GM12875 (cell line): ENCODE measurements around the gene TMEM143.

ENCODE experiments used
- H3K4me3 ChIP-seq: one replicate; pipeline ENCODE4 v1.5.1; 2011; ENCODE audit warnings: low read depth, low read length, control low read depth
- TF ChIP-seq, protein P1 (sequence below): IDR thresholded peaks from 2 replicates; pipeline ENCODE4 v1.5.1; 2011; ENCODE audit warnings: low read depth, mild to moderate bottlenecking, control low read depth, inconsistent platforms, low read length, moderate library complexity, borderline replicate concordance; ENCODE audit not compliant: insufficient read depth

Gene TMEM143

DNA sequence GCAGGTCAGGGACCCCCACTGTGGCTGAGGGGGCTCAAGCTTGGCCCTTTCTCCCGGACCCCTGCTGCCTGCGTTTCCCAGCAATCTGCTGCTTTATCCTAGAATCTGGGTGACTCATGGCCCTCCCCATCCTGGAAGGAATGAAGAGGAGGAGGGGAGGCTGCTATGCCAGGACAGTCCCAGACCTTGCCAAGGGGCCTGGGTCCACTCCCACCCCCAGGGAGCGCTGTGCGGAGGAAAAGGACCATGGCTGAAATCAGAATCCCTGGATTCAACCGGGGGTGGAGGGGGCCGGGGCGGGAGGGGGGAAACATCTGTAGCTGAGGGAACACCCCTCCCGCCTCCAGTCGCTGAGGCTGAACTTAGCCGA lies 73.4 kb downstream of the TMEM143 start:
- TF ChIP-seq, protein P1, sequence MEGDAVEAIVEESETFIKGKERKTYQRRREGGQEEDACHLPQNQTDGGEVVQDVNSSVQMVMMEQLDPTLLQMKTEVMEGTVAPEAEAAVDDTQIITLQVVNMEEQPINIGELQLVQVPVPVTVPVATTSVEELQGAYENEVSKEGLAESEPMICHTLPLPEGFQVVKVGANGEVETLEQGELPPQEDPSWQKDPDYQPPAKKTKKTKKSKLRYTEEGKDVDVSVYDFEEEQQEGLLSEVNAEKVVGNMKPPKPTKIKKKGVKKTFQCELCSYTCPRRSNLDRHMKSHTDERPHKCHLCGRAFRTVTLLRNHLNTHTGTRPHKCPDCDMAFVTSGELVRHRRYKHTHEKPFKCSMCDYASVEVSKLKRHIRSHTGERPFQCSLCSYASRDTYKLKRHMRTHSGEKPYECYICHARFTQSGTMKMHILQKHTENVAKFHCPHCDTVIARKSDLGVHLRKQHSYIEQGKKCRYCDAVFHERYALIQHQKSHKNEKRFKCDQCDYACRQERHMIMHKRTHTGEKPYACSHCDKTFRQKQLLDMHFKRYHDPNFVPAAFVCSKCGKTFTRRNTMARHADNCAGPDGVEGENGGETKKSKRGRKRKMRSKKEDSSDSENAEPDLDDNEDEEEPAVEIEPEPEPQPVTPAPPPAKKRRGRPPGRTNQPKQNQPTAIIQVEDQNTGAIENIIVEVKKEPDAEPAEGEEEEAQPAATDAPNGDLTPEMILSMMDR = 0 out of 2 replicates have a peak, but pooled peaks have one; percentile 1
- no peak overlapping the region for H3K4me3 ChIP-seq

DNA sequence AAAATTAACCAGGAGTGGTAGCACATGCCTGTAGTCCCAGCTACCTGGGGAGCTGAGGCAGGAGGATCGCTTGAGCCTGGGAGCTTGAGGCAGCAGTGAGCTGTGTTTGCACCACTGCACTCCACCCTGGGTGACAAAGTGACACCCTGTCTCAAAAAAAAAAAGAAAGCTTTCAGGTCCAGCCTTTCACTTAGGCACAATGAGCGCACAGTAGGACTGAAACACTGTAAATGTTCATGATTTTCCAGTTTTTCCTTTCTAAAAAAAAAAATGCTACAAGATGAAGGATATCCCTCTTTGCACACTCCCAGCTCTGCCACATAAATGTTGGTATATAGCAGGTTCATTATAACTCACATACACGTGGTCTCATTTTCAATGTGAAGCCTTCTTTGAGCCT lies 76.0 kb downstream of the TMEM143 start:
- TF ChIP-seq, protein P1 = no peak

DNA sequence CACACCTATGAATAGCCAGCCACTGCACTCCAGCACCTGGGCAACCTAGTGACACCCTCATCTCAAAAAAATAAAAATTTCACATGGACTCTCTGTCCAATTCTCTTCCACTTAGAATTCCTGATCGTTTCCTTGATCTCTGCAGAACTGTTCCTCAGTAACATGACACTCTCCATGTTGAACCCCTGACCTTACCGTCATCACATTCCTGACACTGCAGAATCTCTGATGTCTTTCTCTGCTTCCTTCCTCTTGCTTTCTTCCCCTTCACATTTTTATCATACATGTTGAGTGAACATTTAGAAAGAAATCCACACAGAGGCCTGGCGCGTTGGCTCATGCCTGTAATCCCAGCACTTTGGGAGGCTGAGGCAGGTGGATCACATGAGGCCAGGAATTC lies 78.8 kb downstream of the TMEM143 start:
- H3K4me3 ChIP-seq = no peak overlapping the region
- TF ChIP-seq, protein P1 = no peak

More for the DNA sequence above, 76.0 kb downstream of the TMEM143 start:
- H3K4me3 ChIP-seq = no peak overlapping the region

DNA sequence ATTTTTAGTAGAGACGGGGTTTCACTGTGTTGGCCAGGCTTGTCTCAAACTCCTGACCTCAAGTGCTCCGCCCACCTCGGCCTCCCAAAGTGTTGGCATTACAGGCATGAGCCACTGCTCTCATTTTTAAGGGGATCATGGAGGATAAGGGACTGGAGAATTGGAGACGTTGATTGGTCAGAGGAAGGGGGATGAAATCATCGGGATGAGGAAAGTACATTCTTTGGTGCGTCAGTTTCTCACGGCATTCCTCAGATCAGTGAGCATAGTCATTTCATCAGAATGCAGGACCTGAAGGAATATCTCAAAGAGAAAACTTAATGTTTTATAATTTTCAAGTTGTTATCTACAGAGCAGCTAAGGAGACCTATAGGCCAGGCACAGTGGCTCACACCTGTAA lies 79.8 kb downstream of the TMEM143 start:
- H3K4me3 ChIP-seq = no peak overlapping the region
- TF ChIP-seq, protein P1 = no peak
